ENCODE results near the gene TADA1. TPM values are rescaled to one million over a fixed set of nuclear protein-coding genes. Genes with fewer than 3 reads are reported as not detected.
A peak's percentile ranks its signal among the peaks of the same experiment; 100 is the strongest.

Gene TADA1, protein sequence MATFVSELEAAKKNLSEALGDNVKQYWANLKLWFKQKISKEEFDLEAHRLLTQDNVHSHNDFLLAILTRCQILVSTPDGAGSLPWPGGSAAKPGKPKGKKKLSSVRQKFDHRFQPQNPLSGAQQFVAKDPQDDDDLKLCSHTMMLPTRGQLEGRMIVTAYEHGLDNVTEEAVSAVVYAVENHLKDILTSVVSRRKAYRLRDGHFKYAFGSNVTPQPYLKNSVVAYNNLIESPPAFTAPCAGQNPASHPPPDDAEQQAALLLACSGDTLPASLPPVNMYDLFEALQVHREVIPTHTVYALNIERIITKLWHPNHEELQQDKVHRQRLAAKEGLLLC
- total RNA-seq (10 to 100 TPM in 3 of 5 donors, 1 to 10 TPM in 2; 5.4 to 43.8 (median 13.0) TPM), polyA plus RNA-seq (1 to 10 TPM; 6.7 to 7.6 (median 7.1) TPM)
- long read RNA-seq, donor 1, partial matches to known transcripts, result 0 of 2 reads
- long read RNA-seq, donor 1, other reads (novel, unspliced or antisense), result 0 of 2 reads
- long read RNA-seq, donor 2, partial matches to known transcripts, result 0 of 1 reads
- long read RNA-seq, donor 2, other reads (novel, unspliced or antisense), result 0 of 1 reads
- long read RNA-seq, donor 3, partial matches to known transcripts, result 0 of 1 reads
- long read RNA-seq, donor 3, other reads (novel, unspliced or antisense), result 0 of 1 reads
- long read RNA-seq, donor 4, partial matches to known transcripts, result 0 of 1 reads
- long read RNA-seq, donor 4, other reads (novel, unspliced or antisense), result 0 of 1 reads
- long read RNA-seq, donor 5, partial matches to known transcripts, result 0 of 2 reads
- long read RNA-seq, donor 5, other reads (novel, unspliced or antisense), result 0 of 2 reads
- long read RNA-seq, donor 6, result 0 reads
- long read RNA-seq, donor 7, transcript TADA1-201 (8 exons, 2,159 nt), result major isoform, 6 of 13 reads
- long read RNA-seq, donor 7, partial matches to known transcripts, result 7 of 13 reads
- long read RNA-seq, donor 7, other reads (novel, unspliced or antisense), result 0 of 13 reads
- long read RNA-seq, donor 8, partial matches to known transcripts, result 0 of 3 reads
- long read RNA-seq, donor 8, other reads (novel, unspliced or antisense), result 0 of 3 reads
- long read RNA-seq, donor 9, partial matches to known transcripts, result 0 of 3 reads
- long read RNA-seq, donor 9, other reads (novel, unspliced or antisense), result 0 of 3 reads
- long read RNA-seq, donor 10, partial matches to known transcripts, result 0 of 1 reads
- long read RNA-seq, donor 10, other reads (novel, unspliced or antisense), result 0 of 1 reads

GRCh38 chr1:166875734-166876539 lies at the start of gene TADA1:
TSS of gene TADA1 (minus strand) at chr1:166876264. CDS start at chr1:166876233, 31 bp downstream.
- TF ChIP-seq POLR2AphosphoS5 (IDR thresholded peaks at IDR 0.05), result peak; percentile 79 to 95 (median 85)
- no peak for TF ChIP-seq EP300 (IDR thresholded peaks at IDR 0.05)
- intact Hi-C loops (cut with DNase I; ENCODE audit: low total_unique reads), result no loop called here
- DNase-seq, result peak; percentile 98 to 100
- WGBS, 5 donors, result 0 to 1% (median 0%) methylated on average over 47 to 84 of the region's 84 CpGs
- peak within 1 kb of the TSS; percentile 88 to 97 (median 92) for H3K4me3 ChIP-seq
- peak within 1 kb of the TSS; percentile 94 to 98 (median 96) for H3K27ac ChIP-seq
- no peaks in the 10 kb centered on the region for H3K9me3 ChIP-seq
- no peaks in the 10 kb centered on the region for H3K27me3 ChIP-seq
- H3K4me1 ChIP-seq, result peaks cover 26 to 50% (median 42%) of the 10 kb centered on the region in 4 donors
- no peaks in the 10 kb centered on the region for H3K36me3 ChIP-seq

GRCh38 chr1:166924823-166925541 lies 48.9 kb upstream of the TADA1 start:
- H3K27ac ChIP-seq, result no peak overlapping the region
- H3K9me3 ChIP-seq, result no peaks in the 10 kb centered on the region
- no peak overlapping the region for H3K4me3 ChIP-seq
- intact Hi-C loops (cut with DNase I; ENCODE audit: low total_unique reads), result no loop called here
- peaks cover 0 to 27% (median 21%) of the 10 kb centered on the region in 3 donors for H3K27me3 ChIP-seq
- H3K36me3 ChIP-seq, result no peaks in the 10 kb centered on the region
- no peak for DNase-seq
- TF ChIP-seq POLR2A (IDR thresholded peaks at IDR 0.05) (no peak), POLR2AphosphoS5 (IDR thresholded peaks at IDR 0.05) (no peak), EP300 (IDR thresholded peaks at IDR 0.05) (no peak)
- TF ChIP-seq, protein P1, sequence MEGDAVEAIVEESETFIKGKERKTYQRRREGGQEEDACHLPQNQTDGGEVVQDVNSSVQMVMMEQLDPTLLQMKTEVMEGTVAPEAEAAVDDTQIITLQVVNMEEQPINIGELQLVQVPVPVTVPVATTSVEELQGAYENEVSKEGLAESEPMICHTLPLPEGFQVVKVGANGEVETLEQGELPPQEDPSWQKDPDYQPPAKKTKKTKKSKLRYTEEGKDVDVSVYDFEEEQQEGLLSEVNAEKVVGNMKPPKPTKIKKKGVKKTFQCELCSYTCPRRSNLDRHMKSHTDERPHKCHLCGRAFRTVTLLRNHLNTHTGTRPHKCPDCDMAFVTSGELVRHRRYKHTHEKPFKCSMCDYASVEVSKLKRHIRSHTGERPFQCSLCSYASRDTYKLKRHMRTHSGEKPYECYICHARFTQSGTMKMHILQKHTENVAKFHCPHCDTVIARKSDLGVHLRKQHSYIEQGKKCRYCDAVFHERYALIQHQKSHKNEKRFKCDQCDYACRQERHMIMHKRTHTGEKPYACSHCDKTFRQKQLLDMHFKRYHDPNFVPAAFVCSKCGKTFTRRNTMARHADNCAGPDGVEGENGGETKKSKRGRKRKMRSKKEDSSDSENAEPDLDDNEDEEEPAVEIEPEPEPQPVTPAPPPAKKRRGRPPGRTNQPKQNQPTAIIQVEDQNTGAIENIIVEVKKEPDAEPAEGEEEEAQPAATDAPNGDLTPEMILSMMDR (IDR thresholded peaks at IDR 0.05), result no peak
- WGBS, 5 donors, result 47 to 79% (median 63%) methylated on average over 3 of the region's 3 CpGs
- H3K4me1 ChIP-seq, result peaks cover 10 to 14% (median 11%) of the 10 kb centered on the region in 4 donors

DNA sequence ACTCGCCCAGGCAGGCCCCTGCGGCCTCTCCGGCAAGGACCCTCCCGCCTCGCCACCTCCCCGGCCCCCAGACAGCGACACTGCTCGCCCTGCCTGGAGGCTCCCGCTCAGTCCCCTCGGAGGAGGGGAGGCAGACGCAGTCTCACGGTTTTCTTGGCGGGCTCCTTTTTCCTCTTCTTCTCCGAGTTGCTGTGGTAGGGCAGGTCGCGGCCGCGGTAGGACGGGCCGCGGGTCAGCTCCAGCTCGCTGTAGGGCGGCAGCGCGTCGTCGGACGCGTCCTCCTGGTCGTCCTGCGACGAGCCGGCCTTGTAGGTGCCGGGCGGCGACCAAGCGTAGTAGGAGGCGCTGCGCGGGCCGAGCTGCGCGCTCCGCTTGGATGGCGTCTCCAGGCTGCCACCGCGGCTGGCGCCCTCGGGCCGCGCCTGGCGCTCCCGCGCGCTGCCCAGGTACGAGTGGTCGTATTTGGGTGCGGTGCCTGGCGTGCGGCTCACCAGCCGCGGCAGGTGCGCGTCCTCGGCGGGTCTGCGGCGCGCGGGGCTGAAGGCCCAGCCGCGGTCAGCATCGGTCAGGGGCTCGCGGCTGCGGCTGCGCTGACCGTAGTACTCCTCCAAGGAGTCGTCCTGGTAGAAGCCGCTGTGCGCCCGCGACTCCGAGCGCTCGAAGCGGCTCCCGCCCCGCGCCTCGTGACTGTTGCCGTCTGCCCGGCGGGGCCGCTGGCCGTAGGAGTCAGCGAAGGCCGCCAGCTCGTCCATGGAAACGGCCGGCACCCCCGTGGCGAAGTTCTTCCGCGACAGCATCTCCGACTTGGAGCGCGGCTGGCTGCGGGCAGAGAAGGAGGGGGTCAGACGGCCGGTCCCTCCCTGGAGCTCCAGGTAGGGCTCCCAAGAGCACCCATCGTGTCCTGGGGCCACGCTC lies 44.8 kb upstream of the TADA1 start:
- Histone ChIP-seq H3K27me3 (peaks cover 0 to 42% (median 24%) of the 10 kb centered on the region in 3 donors), H3K4me3 (peak overlapping the region; percentile 34 to 57 (median 43)), H3K4me1 (peaks cover 10 to 14% (median 11%) of the 10 kb centered on the region in 4 donors), H3K36me3 (no peaks in the 10 kb centered on the region), H3K27ac (no peak overlapping the region), H3K9me3 (no peaks in the 10 kb centered on the region)
- intact Hi-C loops (cut with DNase I; ENCODE audit: low total_unique reads), result no loop called here
- WGBS, 5 donors, result 5 to 11% (median 6%) methylated on average over 23 to 113 of the region's 113 CpGs
- TF ChIP-seq POLR2AphosphoS5 (IDR thresholded peaks at IDR 0.05) (no peak), EP300 (IDR thresholded peaks at IDR 0.05) (no peak), POLR2A (IDR thresholded peaks at IDR 0.05) (no peak)
- TF ChIP-seq, protein P1 (IDR thresholded peaks at IDR 0.05), result no peak
- DNase-seq, result peak in 1 of 2 donors; percentile 59

Measured in stomach (tissue), 19 donors.